ENCODE measurements around the gene TCHP.

Gene TCHP

DNA sequence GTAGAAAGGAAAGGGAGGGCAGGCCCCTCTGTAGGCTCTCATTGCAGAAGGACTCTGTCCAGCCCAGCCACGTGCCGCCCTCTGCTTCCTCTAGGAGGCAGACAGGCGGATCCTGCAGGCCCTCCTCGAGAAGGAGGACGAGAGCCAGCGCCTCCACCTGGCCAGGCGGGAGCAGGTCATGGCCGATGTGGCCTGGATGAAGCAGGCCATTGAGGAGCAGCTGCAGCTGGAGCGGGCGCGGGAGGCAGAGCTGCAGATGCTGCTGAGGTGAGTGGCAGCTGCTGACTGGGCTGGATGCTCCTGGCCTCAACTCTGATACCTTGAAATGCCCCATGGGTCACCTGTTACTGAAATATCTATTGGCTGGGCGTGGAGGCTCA is 10.9 kb downstream of the TCHP start:
- peak; percentile 59 for ATAC-seq (ENCODE audit: insufficient read depth, low read depth)
- no peaks in the 10 kb centered on the region for H3K4me1 ChIP-seq (ENCODE audit: insufficient read depth, low read length)

DNA sequence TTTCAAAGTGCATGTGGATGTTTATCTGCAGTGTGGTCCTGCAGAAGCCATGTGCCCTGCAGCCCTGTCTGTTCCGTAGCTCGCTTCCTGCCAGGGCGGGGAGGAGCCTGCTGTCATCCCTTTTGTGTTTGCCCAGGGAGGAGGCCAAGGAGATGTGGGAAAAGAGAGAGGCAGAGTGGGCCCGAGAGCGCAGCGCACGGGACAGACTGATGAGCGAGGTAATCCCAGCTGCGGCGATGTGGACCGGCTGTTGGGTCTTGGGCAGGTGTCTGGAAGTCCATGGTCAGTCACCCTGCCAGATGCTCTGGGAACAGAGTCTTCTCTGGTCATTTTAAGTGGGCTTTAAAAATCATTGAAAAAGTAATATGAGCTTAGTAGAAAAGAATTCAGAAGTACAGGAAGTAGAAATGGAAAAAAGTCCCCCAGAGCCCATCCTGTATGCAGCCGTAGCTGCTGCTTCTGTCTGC is 12.8 kb downstream of the TCHP start:
- H4K20me1 ChIP-seq (ENCODE audit: insufficient read depth, low read length) = no peaks in the 10 kb centered on the region; the same call in 1 of the 2 replicates

More for the DNA sequence above, 10.9 kb downstream of the TCHP start:
- Histone ChIP-seq H3K9ac (ENCODE audit: low read depth, low read length) (no peak overlapping the region), H3K36me3 (ENCODE audit: insufficient read depth, low read length) (peaks cover 93% of the 10 kb centered on the region), H3K4me3 (ENCODE audit: low read depth in 1 of 2, low read length in 2 of 2) (no peak overlapping the region), H3K4me2 (ENCODE audit: insufficient read depth, low read length) (no peak overlapping the region), H3K27me3 (ENCODE audit: insufficient read depth, low read length, poor library complexity) (no peaks in the 10 kb centered on the region), H3K27ac (ENCODE audit: low read length) (no peak overlapping the region), H4K20me1 (ENCODE audit: insufficient read depth, low read length) (no peaks in the 10 kb centered on the region; the same call in 1 of the 2 replicates), H3K79me2 (ENCODE audit: insufficient read depth, low read length) (no peaks in the 10 kb centered on the region), H2AFZ (ENCODE audit: low read depth, low read length) (no peak overlapping the region), H3K9me3 (ENCODE audit: insufficient read depth, low read length, severe bottlenecking) (no peaks in the 10 kb centered on the region)
- DNase-seq = peak; percentile 16
- no peak for TF ChIP-seq EZH2 (IDR thresholded peaks at IDR 0.05; ENCODE audit: borderline replicate concordance, low read depth, low read length, severe bottlenecking)
- TF ChIP-seq, protein P1, sequence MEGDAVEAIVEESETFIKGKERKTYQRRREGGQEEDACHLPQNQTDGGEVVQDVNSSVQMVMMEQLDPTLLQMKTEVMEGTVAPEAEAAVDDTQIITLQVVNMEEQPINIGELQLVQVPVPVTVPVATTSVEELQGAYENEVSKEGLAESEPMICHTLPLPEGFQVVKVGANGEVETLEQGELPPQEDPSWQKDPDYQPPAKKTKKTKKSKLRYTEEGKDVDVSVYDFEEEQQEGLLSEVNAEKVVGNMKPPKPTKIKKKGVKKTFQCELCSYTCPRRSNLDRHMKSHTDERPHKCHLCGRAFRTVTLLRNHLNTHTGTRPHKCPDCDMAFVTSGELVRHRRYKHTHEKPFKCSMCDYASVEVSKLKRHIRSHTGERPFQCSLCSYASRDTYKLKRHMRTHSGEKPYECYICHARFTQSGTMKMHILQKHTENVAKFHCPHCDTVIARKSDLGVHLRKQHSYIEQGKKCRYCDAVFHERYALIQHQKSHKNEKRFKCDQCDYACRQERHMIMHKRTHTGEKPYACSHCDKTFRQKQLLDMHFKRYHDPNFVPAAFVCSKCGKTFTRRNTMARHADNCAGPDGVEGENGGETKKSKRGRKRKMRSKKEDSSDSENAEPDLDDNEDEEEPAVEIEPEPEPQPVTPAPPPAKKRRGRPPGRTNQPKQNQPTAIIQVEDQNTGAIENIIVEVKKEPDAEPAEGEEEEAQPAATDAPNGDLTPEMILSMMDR (IDR thresholded peaks at IDR 0.05; ENCODE audit: borderline replicate concordance, extremely low read depth, low read length, poor library complexity, severe bottlenecking) = peak; percentile 44

DNA sequence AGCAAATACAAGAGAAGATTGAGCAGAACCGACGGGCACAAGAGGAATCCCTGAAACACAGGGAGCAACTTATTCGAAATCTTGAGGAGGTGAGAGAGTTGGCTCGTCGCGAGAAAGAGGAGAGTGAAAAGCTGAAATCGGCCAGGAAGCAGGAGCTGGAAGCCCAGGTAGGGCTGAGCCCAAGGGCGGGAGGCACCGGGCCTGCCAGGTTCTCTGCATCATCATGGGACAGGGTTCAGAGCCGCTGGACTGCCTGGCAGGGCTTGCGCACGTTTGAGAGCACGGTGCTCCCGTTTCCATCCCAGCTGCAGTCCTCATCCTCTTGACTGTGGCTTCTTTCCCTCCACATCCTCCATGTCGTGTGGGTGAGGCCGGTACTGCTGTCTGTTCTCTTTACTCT is 14.4 kb downstream of the TCHP start:
- H4K20me1 ChIP-seq (ENCODE audit: insufficient read depth, low read length) = no peaks in the 10 kb centered on the region; the same call in 1 of the 2 replicates
- no peaks in the 10 kb centered on the region for H3K79me2 ChIP-seq (ENCODE audit: insufficient read depth, low read length)
- ATAC-seq (ENCODE audit: insufficient read depth, low read depth) (no peak), DNase-seq (no peak)
- H3K36me3 ChIP-seq (ENCODE audit: insufficient read depth, low read length) = peaks cover 88% of the 10 kb centered on the region
- no peaks in the 10 kb centered on the region for H3K4me1 ChIP-seq (ENCODE audit: insufficient read depth, low read length)
- H3K9ac ChIP-seq (ENCODE audit: low read depth, low read length) = no peak overlapping the region
- no peaks in the 10 kb centered on the region for H3K9me3 ChIP-seq (ENCODE audit: insufficient read depth, low read length, severe bottlenecking)
- H3K27me3 ChIP-seq (ENCODE audit: insufficient read depth, low read length, poor library complexity) = no peaks in the 10 kb centered on the region
- no peak overlapping the region for H3K27ac ChIP-seq (ENCODE audit: low read length)
- H3K4me2 ChIP-seq (ENCODE audit: insufficient read depth, low read length) = no peak overlapping the region
- no peak overlapping the region for H2AFZ ChIP-seq (ENCODE audit: low read depth, low read length)
- TF ChIP-seq EZH2 (IDR thresholded peaks at IDR 0.05; ENCODE audit: borderline replicate concordance, low read depth, low read length, severe bottlenecking) = no peak
- TF ChIP-seq, protein P1 (IDR thresholded peaks at IDR 0.05; ENCODE audit: borderline replicate concordance, extremely low read depth, low read length, poor library complexity, severe bottlenecking) = no peak
- no peak overlapping the region for H3K4me3 ChIP-seq (ENCODE audit: low read depth in 1 of 2, low read length in 2 of 2)

More for the DNA sequence above, 12.8 kb downstream of the TCHP start:
- Histone ChIP-seq H3K9me3 (ENCODE audit: insufficient read depth, low read length, severe bottlenecking) (no peaks in the 10 kb centered on the region), H3K4me1 (ENCODE audit: insufficient read depth, low read length) (no peaks in the 10 kb centered on the region), H3K4me2 (ENCODE audit: insufficient read depth, low read length) (no peak overlapping the region), H3K79me2 (ENCODE audit: insufficient read depth, low read length) (no peaks in the 10 kb centered on the region), H3K36me3 (ENCODE audit: insufficient read depth, low read length) (peaks cover 93% of the 10 kb centered on the region), H3K27me3 (ENCODE audit: insufficient read depth, low read length, poor library complexity) (no peaks in the 10 kb centered on the region), H2AFZ (ENCODE audit: low read depth, low read length) (no peak overlapping the region), H3K27ac (ENCODE audit: low read length) (no peak overlapping the region), H3K4me3 (ENCODE audit: low read depth in 1 of 2, low read length in 2 of 2) (no peak overlapping the region), H3K9ac (ENCODE audit: low read depth, low read length) (no peak overlapping the region)
- no peak for ATAC-seq (ENCODE audit: insufficient read depth, low read depth)
- no peak for TF ChIP-seq EZH2 (IDR thresholded peaks at IDR 0.05; ENCODE audit: borderline replicate concordance, low read depth, low read length, severe bottlenecking)
- TF ChIP-seq, protein P1 (IDR thresholded peaks at IDR 0.05; ENCODE audit: borderline replicate concordance, extremely low read depth, low read length, poor library complexity, severe bottlenecking) = no peak
- DNase-seq = no peak
